IPS-18c (cell line): ENCODE data around the gene GALR3.
"Not testable (repeated sequence)": the region's sequence is repeated elsewhere in the genome, so short reads cannot be mapped to it uniquely, and the experiment has no call there.

ENCODE experiments used
- H3K4me3 ChIP-seq: 2 replicates; pipeline ENCODE4 v1.7.0; 2013; ENCODE audit warnings: low read depth, mild to moderate bottlenecking, low read length, moderate library complexity; ENCODE audit not compliant: insufficient read depth
- H3K9me3 ChIP-seq: one replicate; pipeline ENCODE4 v1.6.1; 2013; ENCODE audit warnings: mild to moderate bottlenecking, low read length, moderate library complexity; ENCODE audit not compliant: control insufficient read depth, insufficient read depth

Gene GALR3

DNA sequence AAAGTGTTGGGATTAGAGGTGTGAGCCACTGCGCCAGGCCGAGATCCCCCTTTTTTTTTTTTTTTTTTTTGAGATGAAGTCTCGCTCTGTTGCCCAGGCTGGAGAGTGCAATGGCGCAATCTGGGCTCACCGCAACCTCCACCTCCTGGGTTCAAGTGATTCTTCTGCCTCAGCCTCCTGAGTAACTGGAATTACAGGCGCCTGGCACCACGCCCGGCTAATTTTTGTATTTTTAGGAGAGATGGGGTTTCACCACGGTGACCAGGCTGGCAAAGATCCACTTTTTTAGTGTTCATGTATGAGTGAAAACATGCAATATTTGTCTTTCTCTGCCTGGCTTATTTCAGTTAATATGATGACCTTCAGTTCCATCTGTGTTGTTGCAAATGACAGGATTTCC lies 23.2 kb upstream of the GALR3 start:
- not testable (repeated sequence) for H3K4me3 ChIP-seq, H3K9me3 ChIP-seq

DNA sequence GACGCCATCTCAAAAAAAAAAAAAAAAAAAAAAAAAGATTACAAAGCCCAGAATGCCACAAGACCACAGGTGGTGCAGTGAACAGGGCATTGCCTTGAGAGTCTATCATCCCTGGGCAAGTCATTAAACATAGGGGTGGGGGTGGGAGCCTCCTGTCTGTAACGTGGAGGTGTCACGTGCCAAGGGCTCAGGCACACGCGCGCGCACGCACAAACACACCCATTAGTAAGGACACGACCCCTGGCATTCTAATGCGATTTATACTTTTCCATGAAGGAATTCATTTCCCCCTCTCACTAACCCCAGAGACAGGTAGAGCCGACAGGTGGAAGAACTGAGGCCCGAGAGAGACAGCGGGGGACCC lies 21.3 kb upstream of the GALR3 start:
- H3K4me3 ChIP-seq, result peak overlapping the region; percentile 89
- no peaks in the 10 kb centered on the region for H3K9me3 ChIP-seq

DNA sequence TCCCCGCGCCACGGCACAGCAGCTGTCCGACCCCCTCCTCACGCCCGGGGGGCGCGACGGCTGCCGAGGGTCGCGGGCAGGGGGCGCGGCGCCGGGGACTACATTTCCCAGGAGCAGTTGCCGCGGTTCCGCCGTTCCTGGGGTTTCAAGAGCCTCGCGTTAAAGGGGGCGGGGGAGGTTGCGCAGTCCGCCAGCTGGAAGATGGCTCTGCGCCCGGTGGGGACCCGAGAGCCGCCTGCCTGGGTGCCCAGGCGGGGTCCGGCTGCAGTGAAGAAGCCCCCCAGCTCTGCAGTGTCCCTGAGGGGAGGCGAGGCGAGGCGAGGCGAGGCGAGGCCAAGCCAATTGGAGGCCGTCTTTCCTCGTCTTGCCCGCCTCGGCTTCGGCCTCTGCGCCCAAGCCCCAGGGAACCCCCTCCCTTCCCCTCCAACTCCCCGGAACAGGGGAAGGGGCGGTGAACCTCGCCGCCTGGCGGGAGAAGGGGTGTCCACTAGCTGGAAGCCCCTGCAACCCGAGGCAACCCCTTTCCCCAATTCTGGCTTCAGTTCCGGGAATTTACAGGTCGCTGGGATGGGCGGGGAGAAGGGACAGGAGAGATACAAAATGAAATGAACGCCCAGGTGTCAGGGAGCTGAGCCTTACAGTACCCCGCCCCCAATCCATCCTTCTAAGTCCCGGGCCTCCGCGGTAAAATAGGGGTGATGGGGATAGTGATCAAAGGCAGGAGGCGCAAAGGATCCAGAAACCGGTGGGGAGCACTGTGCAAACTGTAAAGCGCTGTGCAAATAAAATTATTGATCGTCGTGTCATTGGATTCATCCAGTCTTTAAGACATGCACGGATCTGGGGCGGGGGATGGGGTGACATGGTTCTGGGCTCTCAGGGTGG lies 20.6 kb upstream of the GALR3 start:
- peak overlapping the region; percentile 89 for H3K4me3 ChIP-seq
- H3K9me3 ChIP-seq, result no peaks in the 10 kb centered on the region

DNA sequence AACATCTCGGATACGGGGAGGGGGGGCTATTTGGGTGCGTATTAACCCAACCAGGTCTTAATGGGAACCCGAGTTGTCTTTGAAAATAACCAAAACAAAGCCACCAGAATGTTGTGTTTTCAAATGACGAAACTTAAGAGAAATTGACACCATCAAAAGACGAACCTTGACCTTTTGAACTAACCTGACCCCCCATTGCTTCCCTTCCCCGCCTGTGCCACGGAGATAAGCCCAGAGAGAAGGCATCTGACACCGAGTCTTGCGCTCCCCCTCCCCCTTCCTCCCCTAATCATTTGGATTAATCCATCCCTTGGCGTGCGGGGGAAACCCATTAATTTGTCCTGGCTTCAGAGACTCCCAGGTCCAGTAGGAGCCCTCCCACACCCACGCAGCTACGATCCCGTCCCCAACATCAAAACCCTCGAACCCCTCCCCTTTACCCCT lies 20.0 kb upstream of the GALR3 start:
- no peaks in the 10 kb centered on the region for H3K9me3 ChIP-seq
- H3K4me3 ChIP-seq, result peak overlapping the region; percentile 89

DNA sequence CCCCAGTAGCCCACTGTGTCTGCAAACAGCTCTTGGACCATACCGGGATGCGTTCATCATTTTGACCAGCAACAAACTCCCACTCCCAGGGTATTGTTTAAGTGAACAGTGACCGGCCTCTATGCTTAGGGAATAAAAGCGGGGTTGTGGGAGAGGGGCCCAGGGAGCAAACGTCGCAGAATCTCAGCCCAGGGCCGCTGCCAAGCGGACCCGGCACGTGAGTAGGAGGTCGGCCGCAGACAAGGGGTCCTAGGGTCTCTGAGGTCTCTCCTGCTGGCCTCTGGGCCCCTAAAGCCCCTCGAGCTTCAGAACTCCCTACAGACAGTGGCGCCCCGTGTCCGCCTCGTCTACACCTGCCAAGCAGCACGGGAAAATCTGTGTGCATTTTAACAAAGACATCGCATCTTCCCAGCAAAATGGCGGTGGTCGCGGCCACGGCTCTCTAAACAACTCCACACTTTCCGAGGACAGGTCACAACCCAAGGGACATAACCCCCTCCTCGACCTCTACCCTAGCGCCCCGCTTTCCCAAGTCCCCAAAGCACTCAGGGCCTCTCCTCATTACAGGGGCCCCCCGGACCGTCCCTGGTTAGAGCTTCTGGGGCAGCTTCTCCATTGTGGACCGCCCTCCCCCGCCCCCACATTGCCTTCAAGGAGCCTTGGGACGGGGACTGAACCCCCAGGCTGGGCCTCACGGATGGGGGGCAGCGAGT lies 19.4 kb upstream of the GALR3 start:
- H3K4me3 ChIP-seq, result peak overlapping the region; percentile 89
- H3K9me3 ChIP-seq, result no peaks in the 10 kb centered on the region

DNA sequence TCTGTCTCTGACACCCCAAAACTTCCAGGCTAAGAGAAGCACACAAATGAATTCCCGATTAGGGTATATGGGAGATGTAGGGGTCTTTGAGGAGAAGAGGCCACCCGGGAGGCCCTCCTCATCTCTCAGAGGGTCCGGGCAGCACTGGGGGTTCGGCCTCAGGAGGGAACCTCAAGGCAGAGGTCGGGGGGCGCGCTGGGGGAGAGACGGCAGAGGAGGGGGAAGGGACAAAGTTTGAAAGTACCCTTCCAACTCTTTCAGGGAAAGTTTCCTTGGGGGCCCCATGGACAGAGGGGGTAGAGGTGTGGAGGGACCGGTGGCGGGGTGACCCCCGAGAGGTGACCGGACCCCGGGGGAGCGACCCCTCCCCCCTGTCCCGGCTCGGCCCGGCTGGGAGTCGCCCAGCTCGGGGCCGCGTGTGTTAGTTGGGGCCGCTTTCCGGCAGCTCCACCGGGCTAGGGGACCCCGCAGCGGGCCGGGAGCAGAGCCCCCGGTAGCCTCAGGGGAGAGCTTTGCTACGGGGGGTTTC lies 18.8 kb upstream of the GALR3 start:
- no peaks in the 10 kb centered on the region for H3K9me3 ChIP-seq
- peak overlapping the region; percentile 89 for H3K4me3 ChIP-seq

DNA sequence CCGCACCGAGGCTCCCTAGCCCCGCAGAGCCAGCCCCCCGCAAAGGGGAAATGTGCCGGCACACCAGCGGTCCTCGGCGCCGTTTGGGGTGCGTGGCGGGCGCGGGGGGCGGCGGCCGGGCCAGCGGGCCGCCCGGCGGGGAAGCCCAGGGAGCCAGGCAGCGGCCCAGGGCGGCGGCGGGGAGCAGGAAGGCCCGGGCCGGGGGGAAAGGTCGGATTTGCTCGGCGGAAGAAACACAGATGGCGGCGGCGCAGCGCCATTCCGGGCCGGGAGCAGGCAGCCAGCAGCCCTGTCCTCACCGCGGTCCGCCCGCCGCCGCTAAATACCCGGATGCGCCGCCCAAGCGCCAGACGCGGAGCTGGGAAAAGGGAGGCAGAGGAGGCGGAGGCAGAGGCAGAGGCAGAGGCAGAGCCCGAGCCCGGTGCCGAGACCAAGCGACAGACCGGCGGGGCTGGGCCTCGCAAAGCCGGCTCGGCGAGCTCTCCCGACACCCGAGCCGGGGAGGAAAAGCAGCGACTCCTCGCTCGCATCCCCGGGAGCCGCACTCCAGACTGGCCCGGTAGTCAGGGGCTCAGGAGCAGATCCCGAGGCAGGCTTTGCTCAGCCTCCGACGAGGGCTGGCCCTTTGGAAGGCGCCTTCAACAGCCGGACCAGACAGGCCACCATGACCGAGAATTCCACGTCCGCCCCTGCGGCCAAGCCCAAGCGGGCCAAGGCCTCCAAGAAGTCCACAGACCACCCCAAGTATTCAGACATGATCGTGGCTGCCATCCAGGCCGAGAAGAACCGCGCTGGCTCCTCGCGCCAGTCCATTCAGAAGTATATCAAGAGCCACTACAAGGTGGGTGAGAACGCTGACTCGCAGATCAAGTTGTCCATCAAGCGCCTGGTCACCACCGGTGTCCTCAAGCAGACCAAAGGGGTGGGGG lies 18.0 kb upstream of the GALR3 start:
- no peaks in the 10 kb centered on the region for H3K9me3 ChIP-seq
- H3K4me3 ChIP-seq, result peak overlapping the region; percentile 89

DNA sequence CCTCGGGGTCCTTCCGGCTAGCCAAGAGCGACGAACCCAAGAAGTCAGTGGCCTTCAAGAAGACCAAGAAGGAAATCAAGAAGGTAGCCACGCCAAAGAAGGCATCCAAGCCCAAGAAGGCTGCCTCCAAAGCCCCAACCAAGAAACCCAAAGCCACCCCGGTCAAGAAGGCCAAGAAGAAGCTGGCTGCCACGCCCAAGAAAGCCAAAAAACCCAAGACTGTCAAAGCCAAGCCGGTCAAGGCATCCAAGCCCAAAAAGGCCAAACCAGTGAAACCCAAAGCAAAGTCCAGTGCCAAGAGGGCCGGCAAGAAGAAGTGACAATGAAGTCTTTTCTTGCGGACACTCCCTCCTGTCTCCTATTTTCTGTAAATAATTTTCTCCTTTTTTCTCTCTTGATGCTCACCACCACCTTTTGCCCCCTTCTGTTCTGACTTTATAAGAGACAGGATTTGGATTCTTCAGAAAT lies 17.3 kb upstream of the GALR3 start:
- peak overlapping the region; percentile 89 for H3K4me3 ChIP-seq
- no peaks in the 10 kb centered on the region for H3K9me3 ChIP-seq

DNA sequence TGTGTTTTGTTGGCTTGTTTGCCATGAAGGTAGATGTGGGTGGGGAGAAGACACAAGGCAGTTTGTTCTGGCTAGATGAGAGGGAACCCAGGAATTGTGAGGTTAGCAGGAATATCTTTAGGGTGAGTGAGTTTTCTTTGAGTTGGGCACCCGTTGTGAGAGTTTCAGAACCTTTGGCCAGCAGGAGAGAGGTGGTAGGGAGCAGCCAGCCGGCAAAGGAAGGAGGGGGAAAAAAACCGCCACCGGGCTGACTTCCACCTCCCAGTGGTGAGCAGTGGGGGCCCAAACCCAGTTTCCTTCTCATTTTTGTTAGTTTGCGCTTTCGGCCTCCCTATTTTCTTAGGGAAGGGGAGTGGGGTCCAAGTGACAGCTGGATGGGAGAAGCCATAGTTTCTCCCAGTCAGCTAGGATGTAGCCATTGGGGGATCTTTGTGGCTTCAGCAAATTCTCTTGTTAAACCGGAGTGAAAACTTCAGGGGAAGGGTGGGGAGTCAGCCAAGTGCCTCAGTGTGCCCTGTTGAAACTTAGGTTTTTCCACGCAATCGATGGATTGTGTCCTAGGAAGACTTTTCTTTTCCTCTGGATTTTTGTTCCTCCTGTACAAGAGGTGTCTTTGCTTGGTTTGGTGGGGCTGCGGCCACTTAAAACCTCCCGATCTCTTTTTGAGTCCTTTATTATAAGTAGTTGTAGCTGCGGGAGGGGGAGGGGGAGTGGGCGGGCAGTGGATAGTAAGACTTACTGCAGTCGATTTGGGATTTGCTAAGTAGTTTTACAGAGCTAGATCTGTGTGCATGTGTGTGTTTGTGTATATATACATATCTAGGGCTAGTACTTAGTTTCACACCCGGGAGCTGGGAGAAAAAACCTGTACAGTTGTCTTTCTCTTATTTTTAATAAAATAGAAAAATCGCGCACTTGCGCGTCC lies 16.5 kb upstream of the GALR3 start:
- Histone ChIP-seq H3K4me3 (peak overlapping the region; percentile 89), H3K9me3 (no peaks in the 10 kb centered on the region)

DNA sequence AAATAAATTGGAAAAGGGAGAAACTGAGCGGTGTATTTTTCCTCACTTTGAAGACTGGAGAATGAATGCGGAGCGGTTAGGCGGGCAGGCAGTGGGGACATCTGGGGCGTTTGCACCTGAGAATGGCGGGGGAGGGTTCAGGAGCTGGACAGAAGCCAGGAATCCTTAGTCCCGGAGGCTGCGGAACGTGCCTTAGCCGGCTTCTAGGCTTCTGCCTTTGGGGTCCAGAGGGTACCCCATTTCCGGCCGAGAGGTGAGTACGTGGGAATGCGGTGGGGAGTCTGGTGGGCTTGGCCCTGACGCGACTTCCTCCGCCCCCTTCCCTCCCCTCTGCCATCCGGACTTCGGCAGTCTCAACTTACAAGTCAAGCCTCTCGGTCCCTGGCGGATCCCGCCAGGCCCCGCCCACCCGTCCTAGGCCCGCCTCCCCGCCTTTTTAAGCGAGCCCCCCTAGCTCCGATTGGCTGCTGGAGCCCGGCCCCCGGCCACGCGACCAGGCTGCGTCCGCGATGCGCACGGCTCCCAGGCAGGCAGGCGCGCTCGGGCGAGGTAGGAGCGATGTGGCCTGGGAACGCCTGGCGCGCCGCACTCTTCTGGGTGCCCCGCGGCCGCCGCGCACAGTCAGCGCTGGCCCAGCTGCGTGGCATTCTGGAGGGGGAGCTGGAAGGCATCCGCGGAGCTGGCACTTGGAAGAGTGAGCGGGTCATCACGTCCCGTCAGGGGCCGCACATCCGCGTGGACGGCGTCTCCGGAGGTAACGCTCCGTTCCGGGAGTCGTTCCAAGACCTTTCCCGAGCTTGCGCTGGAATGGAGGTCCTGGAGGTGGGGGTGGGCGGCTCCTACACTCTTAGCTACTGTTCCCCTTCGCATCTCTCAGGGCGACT lies 15.5 kb upstream of the GALR3 start, which contains the start of gene GCAT:
Gene GCAT (plus strand): TSS at position 525 of the 884 bp plus-strand sequence. CDS start 34 bp downstream, at position 559.
- Histone ChIP-seq H3K9me3 (no peaks in the 10 kb centered on the region), H3K4me3 (peak within 1 kb of the TSS; percentile 89)

DNA sequence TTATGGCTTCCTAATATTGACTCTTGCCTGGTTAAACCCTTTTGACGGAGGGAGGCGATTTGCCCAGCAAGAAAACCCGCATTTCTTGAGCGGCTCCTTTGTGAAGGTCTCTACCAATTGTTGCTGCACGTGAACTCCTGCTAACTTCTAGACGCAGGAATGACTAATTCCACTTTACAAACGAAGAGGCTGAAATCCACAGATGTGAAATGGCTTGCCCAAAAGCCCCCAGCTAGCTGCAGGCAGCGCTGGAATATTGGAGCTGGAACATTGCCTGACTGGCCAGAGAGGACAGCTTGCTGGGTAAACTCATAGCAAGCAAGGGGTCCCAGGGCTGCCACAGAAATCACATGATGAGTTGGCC lies 14.9 kb upstream of the GALR3 start:
- H3K9me3 ChIP-seq, result no peaks in the 10 kb centered on the region
- peak overlapping the region; percentile 89 for H3K4me3 ChIP-seq

DNA sequence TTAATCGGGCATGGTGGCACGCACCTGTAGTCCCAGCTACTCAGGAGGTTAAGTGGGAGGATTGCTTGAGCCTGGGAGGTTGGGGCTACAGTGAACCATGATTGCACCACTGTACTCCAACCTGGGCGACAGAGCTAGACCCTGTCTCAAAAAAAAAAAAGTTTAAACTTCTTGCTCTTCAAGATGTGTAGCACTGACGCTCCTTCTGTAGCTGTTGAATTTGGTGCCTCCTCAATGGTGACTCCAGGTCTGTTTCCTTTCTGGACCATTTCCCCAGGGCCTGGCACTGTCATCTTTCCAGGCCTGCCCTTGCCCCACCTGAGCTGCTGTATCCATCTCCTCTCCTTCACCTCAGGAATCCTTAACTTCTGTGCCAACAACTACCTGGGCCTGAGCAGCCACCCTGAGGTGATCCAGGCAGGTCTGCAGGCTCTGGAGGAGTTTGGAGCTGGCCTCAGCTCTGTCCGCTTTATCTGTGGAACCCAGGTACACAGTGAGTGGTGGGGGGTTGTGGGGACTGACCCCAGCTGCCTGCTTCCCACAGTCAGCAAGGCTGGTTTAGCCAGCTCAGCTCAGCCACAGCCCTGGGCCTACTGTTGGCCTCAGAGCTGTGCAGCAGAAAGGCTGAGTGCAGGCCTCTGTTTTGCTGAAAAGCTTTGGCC lies 13.4 kb upstream of the GALR3 start:
- Histone ChIP-seq H3K9me3 (no peaks in the 10 kb centered on the region), H3K4me3 (no peak overlapping the region)

DNA sequence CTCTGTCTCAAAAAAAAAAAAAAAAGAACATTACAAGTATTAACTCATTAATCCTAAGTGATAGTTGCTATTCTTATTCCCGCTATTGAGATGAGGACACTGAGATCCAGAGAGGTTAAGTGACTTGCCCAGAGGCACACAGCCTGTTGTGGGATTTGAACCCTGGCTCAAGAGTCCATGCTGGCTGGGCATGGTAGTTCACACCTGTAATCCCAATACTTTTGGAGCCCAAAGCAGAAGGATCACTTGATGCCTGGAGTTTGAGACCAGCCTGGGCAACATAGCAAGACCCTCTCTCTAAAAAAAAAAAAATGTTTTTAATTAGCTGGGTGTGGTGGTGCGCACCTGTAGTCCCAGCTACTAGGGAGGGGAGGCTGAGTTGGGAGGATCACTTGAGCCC lies 11.3 kb upstream of the GALR3 start:
- no peaks in the 10 kb centered on the region for H3K9me3 ChIP-seq
- H3K4me3 ChIP-seq, result no peak overlapping the region

DNA sequence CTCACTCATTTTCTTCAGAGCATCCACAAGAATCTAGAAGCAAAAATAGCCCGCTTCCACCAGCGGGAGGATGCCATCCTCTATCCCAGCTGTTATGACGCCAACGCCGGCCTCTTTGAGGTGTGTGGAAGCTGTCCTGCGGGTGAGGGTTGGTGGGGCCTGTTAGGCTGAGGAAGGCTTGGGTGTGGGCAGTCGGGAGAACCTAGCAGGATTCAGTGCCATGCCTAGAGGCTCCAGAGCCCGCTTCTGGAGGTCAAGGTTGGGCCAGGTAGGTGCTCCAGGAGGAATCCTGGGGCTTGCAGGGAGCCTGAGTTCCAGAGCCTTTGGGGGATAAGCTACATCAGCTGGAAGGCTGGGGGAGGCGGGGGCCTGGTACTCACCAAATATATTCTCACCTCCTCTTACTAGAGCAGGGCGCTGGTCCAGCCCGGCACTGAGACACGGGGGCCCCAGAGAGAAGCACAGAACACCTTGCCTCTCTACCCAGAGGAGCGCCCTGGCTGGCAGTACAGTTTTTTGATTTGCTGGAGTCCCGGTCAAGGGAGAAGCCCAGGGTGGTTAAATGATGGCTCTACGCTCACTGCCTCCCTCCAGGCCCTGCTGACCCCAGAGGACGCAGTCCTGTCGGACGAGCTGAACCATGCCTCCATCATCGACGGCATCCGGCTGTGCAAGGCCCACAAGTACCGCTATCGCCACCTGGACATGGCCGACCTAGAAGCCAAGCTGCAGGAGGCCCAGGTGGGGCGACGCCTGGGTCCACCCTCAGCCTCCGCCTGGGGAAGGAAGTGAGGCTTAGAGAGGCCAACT lies 10.1 kb upstream of the GALR3 start:
- H3K4me3 ChIP-seq, result no peak overlapping the region
- H3K9me3 ChIP-seq, result no peaks in the 10 kb centered on the region
